Activated naive CD8-positive, alpha-beta T cell treated with anti-CD3 and anti-CD28 coated beads, Interleukin-2, amount 50 U/mL, for 16 hours (primary cell): ENCODE measurements around the gene PLCD1.
A peak's percentile ranks its signal among the peaks of the same experiment; 100 is the strongest.
"Not testable (repeated sequence)": the region's sequence is repeated elsewhere in the genome, so short reads cannot be mapped to it uniquely, and the experiment has no call there.

Source experiments
- DNase-seq: peaks from one replicate; pipeline ENCODE4 v3.0.0-alpha.2; 2020; ENCODE audit warnings: low read depth, low spot score

The PLCD1 gene

DNA sequence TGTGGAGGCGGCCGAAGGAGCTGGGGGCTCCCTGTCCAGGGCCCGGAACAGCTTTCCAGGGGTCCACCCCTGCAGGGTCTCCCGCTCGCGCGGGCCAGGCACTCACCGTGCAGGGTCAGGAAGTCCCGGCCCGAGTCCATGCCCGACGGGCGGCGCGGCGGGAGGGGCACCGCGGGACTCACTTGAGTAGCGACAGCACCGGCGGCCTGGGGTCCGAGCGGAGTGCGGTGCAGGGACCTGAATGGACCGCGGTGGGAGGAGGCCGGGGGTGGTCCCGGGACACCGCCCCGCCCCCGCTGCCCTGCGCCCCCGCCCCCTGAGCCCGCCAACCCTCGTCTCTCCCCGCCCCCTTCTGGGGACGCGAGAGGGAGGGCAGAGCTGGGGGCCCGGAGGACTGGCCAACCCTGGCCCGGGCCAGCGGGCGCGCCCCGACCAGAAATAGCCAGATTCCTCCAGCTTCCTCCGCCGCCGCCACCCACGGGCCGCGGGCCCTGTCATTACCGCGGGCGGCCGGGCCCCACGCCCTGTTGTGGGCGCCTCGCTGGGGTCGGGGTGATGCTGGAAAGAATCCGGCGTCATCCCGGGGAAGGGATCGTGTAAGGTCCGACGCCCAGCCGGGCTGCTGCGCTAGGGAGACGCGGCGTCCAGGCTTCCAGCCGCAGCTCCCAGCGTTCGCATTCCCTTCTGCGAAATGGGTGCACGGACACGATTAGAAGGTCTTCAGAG is at the start of gene PLCD1:
TSS of gene PLCD1 (minus strand) at position 243 of the 726 bp plus-strand sequence. CDS start at position 140, 103 bp downstream.
- no peak for DNase-seq

DNA sequence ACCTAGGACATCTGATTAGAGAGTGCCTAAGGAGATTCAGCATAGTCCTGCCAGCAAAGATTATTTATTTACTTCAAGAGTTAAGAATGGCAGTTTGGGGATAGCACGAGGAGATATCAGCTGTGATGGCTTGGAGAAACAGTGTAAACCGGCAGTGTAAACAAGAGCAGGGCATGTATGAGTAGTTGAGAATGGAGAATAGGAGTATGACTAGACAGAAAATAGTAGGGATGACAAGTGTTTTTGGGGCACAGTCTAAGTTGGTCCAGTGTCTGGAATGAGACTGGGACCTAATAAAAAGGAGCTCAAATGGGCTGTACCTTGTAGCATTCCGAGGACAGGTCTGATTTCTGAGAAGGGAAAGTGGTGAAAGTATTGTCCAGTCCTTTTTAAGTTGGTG is 47.6 kb upstream of the PLCD1 start:
- DNase-seq, result not testable (repeated sequence)

DNA sequence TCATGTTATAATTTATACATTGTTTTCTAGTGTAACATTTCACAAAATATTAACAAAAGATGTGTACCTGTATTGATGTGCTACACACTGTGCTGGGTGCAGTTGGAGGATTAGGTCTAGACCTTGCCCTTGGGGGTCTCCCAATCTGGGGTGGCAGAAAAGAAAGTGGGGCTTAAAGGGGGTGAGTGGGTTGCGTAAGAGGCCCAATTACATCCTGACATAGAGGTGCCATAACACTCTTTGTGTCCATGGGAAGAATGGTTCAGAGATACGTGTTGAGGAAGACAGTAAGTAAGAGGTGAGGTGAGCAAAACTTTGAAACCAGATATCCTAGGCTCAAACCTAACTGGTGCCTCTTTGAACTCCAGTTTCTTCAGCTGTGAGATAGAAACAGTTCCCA is 40.6 kb upstream of the PLCD1 start:
- DNase-seq, result no peak

DNA sequence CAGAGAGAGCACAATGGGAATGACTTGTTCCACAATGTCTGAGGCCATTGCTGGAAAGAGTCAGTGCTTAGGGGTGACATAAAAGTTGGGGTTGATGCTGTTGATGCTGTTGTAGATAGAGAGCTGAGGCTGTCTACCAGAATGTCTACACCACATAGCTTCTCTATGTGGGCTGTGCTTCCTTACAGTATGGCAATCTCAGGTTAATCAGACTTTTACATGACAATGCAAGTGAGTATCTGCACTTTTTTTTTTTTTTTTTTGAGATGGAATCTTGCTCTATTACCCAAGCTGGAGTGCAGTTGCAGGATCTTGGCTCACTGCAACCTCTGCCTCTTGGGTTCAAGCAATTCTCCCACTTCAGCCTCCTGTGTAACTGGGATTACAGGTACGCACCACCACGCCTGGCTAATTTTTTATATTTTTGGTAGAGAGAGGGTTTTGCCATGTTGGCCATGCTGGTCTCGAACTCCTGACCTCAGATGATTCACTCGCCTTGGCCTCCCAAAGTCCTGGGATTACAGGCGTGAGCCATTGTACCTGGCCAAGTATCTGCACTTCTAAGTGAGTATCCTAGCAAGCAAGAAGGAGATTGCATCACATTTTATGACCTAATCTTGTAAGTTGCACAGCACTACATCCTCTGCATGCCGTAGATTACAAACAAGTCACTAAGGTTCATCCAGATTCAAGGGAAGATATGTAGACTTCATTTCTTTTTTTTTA is 38.2 kb upstream of the PLCD1 start:
- no peak for DNase-seq

DNA sequence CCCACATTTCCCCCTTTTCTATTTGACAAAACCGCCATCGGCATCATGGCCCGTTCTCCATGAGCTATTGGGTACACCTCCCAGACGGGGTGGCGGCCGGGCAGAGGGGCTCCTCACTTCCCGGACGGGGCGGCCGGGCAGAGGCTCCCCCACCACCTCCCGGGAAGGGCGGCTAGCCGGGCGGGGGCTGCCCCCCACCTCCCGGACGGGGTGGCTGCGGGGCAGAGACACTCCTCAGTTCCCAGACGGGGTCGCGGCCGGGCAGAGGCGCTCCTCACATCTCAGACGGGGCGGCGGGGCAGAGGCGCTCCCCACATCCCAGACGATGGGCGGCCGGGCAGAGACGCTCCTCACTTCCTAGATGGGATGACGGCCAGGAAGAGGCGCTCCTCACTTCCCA is 35.0 kb upstream of the PLCD1 start:
- DNase-seq, result not testable (repeated sequence)

DNA sequence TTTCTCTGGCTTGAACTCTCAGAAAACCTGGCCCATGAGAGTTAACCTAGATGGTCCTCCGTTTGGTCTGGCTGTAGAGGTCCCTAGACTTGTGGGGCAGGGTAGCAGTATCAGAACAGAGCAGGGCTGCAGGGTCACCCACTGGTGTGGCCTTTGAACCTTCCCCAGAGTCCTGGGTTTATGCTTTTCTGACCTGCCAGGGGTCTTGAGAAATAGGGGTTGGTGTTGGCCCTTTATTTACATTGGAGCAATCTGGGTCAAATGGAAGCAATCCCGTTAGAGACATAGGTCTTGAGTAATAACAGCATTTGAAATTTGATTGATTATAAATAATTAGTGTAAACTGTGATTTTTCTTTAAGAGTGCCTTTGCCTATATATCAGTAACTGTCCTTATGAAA is 33.4 kb upstream of the PLCD1 start:
- DNase-seq, result no peak

DNA sequence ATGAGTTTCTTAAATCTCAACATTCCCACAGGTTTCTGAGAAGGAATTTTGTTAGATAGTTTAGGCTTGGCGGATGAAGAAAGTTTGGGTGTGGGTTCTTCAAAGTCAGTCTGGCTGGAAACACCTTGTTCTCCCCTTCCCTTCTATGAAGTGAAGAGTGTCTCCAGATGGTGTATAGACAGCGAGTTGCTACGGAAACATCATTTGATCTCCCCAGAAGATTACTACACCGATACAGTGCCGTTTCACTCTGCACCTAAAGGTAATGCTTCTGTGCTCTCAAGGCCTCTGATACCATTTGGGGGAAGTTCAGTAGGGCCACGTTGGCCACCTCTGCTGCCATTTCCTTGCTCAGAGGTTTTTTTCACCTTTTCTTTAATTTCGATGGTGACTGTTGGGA is 30.1 kb upstream of the PLCD1 start:
- no peak for DNase-seq

DNA sequence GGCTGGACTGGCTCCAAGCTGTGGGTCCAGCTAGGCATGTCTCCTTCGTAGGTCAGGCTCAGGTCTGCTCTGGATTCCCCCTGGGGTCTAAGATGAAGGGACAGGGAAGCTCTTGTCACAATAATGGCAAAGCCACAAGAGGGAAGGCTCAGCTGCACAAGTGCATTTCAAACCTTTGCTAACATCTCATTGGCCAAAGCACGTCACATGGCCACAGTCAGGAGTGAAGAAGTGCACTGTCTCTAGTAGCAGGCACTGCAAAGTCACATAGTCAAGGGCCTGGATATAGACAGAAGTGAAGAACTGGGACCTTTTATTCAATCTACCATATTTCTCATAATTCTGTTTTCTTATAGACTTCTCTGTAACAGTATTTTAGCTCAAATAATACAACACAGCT is 29.7 kb upstream of the PLCD1 start:
- no peak for DNase-seq

DNA sequence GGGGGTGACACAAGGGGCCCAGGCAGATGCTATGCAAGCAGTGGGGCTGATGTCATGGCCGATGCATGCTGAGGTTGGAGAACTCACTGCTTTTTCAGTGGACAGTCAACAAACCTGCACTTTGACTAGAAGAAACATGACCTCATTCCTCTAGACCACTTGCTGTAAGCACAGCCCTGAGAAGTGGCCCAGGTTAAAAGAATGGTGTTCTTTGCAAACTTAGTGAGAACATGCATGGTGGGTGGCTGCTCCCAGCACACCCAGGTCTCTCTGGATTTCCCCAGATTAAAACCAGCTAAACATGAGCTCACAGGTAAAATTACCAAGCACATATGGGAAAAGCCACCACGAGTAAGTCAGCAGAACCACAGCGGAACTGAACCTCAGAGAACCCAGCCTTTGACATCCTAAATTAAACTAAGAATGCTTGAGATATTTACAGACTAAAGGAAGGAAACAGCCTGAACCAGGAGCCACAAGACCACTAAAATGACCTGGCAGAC is 25.1 kb upstream of the PLCD1 start:
- DNase-seq, result no peak

DNA sequence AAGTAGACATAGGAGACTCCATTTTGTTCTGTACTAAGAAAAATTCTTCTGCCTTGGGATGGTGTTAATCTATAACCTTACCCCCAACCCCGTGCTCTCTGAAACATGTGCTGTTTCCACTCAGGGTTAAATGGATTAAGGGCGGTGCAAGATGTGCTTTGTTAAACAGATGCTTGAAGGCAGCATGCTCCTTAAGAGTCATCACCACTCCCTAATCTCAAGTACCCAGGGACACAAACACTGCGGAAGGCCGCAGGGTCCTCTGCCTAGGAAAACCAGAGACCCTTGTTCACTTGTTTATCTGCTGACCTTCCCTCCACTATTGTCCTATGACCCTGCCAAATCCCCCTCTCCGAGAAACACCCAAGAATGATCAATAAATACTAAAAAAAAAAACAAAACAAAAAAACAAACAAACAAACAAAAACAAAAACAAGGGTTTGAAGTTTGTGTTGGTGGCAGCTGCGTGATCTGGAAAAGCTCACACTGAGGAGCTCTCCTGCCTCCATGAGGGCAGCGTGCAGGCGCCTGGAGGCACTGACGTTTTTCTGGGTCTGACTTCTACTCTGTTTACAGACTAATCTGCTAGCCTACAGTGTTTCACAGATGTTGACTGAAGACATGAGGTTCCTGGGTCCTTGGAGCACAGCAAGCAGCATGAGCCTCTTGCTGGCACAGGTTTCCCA is 24.5 kb upstream of the PLCD1 start:
- DNase-seq, result not testable (repeated sequence)

DNA sequence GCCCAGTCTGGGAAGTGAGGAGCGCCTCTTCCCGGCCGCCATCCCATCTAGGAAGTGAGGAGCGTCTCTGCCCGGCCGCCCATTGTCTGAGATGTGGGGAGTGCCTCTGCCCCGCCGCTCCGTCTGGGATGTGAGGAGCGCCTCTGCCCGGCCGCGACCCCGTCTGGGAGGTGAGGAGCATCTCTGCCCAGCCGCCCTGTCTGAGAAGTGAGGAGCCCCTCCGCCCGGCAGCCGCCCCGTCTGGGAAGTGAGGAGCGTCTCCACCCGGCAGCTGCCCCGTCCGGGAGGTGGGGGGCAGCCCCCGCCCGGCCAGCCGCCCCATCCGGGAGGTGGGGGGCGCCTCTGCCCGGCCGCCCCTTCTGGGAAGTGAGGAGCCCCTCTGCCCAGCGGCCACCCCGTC is 23.8 kb upstream of the PLCD1 start:
- DNase-seq, result not testable (repeated sequence)

DNA sequence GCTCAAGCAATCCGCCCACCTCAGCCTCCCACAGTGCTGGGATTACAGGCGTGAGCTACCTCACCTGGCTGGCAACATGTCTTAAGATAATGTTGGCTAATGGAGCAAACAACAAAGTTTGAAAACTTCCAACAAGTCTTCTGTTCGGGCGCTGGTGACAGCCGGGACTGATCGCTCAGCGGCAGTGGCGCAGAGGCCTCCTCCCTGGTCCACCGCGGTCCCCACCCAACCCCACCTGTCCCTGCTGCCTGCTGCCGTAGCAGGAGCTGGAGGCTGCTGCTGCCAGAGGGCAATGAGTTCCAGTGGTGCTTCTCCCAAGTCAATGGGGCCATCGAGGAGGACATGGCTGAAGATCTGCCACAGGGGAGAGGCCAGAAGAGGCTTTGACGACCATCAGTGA is 21.7 kb upstream of the PLCD1 start:
- no peak for DNase-seq

DNA sequence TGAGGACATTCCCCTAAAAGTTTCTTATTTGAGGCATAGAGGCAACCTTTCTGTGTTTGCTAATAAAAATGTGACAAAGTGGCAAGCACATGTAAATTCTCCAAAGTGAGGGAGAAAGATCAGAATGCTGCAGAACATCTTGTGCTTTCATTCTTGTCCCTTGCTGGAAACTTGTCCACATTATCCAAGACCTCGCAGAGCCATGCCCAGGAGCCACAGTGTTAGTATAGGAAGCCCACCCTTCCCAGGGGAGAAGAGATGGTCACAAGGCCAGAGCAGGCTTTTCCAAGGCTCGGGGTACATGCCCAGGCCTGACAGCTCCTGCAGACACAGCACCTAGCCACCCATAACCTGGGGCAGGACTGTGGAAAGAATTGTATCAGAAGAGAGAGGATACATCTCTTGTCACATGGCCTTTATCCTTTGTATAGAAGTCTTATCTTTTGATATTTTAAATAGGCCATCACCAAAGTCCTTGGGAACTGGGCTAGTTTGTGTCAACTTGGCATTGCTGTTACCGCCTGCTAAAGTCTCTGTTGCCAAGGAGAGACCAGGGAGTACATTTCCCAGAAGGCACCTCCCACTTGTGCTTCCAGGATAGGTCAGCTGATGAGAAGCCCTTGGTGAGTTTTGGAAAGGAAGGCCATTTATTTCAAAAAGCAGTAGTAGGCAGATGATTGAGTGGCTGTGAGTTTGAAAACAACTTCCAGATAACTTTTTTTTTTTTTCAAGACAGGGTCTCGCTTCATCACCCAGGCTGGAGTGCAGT is 20.1 kb upstream of the PLCD1 start:
- no peak for DNase-seq

DNA sequence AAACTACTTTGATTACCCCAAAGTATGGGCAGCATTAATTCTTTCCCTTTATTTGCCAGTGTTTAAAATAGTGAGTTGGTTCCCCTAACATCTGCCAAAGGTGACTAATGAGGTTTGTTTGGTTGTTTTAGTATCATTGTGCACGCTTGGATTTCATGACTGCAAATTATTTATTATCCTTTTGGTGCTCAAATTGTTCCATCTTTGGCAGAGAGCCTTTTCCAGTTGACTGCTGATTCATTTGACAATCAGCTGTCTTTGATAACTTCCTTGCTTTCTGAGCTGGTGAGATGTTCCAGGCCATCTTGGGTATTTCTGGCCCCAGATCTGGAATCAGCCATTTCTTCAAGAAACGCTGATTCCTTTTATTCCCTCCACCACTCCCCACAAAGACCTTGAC is 18.5 kb upstream of the PLCD1 start:
- DNase-seq, result no peak

DNA sequence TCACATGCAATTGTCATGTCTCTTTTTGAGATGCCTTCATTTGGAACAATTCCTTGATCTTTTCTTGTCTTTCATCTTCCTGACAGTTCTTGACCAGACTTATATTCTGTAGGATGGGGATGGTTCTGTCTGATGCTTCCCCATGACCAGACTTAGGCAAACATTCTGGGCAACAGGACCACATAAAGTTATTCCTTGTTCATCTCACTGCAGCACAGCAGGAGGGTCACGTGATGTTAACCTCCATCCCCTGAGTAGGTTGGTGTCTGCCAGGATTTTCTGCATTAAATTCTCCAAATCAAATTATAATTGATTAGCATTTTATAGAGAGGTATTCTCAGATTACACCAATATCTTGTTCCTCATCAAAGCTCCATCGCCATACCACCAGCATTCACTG is 17.4 kb upstream of the PLCD1 start:
- no peak for DNase-seq

DNA sequence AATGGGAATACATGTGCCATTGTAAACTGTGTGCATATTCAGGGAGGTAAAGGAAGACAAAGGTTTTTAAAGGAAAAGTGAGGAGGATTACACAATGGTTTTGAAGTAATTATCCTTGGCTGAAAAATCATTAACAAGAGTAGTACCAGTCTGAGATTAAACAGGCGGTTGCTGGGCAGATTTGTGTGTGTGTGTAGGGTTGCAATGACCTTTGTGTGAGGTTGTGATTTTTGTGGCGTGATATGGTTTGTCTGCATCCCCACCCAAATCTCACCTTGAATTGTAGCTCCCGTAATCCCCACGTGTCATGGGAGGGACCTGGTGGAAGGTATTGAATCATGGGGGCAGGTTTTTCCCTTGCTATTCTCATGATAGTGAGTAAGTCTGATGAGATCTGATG is 16.6 kb upstream of the PLCD1 start:
- no peak for DNase-seq

DNA sequence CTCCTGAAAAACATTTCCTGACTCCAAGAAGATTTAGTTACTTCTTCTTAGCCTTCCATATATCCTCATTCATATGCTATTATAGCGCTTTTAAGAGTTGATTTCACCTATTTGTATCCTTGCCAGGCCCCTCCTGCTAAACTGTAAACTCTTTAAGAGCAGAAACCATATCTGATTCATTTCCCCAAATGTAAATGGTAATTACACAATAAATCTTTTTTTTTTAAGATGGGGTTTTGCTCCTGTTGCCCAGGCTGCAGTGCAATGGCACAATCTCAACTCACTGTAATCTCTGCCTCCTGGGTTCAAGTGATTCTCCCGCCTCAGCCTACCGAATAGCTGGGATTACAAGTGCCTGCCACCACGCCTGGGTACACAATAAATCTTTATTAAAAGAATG is 14.0 kb upstream of the PLCD1 start:
- no peak for DNase-seq

DNA sequence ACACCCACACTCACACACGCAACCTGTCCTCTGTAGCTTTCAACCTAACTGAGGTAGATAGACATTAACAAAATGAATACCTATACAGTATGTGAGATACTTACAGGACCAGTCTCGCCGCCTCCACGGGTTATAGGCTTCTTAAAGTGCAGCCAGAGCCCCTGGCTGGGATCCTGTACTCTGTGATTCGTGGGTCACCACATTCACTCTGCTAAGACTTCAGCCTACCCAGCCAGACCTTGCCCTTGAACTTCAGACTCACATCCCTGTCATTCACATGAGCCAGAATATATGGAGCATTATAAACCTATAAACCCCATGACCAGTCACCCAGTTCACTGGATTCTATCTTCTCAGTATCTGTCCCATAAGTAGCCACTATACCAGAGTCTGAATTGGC is 11.0 kb upstream of the PLCD1 start:
- no peak for DNase-seq

DNA sequence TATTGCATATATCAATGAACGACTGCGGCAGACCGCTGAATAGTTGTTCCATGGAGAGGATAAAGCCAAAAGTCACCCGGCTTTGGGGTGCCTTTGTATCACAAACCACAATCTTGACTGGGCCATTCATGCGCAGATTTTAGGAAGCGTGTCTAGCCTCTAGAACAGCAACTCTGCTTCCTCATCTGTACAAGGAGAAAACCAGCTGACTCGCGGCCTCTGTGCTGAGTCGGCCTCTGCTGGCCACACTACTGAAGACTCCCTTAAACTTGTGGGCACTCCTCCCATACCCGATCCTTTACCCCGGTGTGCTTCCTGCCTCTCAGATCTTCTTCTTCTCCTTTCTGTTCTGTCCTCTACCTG is 10.4 kb upstream of the PLCD1 start:
- DNase-seq, result no peak

DNA sequence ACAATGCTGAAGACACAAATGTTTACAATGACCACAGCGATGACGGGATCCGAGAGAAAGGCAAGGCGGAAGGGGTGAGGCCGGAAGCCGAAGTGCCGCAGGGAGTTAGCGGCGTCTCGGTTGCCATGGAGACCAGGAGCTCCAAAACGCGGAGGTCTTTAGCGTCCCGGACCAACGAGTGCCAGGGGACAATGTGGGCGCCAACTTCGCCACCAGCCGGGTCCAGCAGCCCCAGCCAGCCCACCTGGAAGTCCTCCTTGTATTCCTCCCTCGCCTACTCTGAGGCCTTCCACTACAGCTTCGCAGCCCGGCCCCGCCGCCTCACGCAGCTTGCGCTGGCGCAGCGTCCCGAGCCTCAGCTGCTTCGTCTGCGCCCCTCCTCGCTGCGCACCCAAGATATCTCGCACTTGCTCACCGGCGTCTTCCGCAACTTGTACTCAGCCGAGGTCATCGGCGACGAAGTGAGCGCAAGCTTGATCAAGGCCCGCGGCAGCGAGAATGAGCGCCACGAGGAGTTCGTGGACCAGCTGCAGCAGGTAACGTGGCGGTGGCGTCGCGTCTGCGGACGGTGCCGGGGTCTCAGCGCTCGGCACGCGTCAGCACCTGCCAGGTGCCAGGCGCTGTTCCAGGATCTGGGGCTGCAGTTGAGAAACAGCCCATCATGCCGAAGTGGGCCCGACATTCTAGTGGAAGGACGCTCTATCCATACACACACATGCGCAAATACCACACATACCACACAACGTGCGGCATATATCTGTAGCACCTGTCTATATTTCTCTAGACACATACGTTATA is 9.9 kb upstream of the PLCD1 start, which contains the start of gene DLEC1:
TSS of gene DLEC1 (plus strand) at position 108 of the 798 bp plus-strand sequence. CDS start at position 126, 18 bp downstream.
- DNase-seq, result peak; percentile 41

DNA sequence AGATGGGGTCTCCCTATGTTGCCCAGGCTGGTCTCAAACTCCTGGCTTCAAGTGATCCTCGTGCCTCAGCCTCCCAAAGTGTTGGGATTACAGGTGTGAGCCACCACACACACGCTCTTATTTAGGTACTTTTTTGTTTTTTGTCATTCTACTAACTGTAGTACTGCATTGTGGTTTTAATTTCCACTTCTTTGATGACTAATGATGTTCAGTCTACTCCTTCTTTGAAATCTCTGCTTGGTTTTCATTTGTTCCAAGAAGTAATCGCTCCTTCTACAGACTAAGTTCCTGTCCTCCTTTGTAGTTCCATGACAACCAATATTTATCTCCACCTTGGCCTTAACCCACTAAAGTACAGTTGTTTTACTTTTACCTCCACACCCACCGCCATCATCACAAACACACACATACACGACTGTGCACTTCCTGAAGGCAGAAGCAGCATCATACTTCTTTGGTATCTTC is 9.0 kb upstream of the PLCD1 start:
- DNase-seq, result no peak
